ENCODE measurements around the gene KPNA5.

GRCh38 chr6:116691154-116691553 is 10.1 kb downstream of the KPNA5 start:
- no peak for TF ChIP-seq MYNN (CRISPR knock-in tag; IDR thresholded peaks at IDR 0.05; ENCODE audit: low read depth)
- TF ChIP-seq CBX5 (CRISPR knock-in tag; IDR thresholded peaks at IDR 0.05; ENCODE audit: borderline replicate concordance), result no peak
- TF ChIP-seq CTCF (CRISPR knock-in tag; IDR thresholded peaks at IDR 0.05), result no peak
- TF ChIP-seq, protein P1, sequence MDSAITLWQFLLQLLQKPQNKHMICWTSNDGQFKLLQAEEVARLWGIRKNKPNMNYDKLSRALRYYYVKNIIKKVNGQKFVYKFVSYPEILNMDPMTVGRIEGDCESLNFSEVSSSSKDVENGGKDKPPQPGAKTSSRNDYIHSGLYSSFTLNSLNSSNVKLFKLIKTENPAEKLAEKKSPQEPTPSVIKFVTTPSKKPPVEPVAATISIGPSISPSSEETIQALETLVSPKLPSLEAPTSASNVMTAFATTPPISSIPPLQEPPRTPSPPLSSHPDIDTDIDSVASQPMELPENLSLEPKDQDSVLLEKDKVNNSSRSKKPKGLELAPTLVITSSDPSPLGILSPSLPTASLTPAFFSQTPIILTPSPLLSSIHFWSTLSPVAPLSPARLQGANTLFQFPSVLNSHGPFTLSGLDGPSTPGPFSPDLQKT (CRISPR knock-in tag; IDR thresholded peaks at IDR 0.05; ENCODE audit: borderline replicate concordance), result no peak
- TF ChIP-seq POLR2A (IDR thresholded peaks at IDR 0.05; ENCODE audit: insufficient read depth in 1 of 2, low read depth in 2 of 2, low read length in 2 of 2), result no peak
- TF ChIP-seq HBP1 (CRISPR knock-in tag; IDR thresholded peaks at IDR 0.05; ENCODE audit: low read depth), result no peak
- TF ChIP-seq USF2 (IDR thresholded peaks at IDR 0.05; ENCODE audit: low read depth, low read length), result no peak
- no peak for TF ChIP-seq USF2 (CRISPR knock-in tag; IDR thresholded peaks at IDR 0.05; ENCODE audit: borderline replicate concordance)
- TF ChIP-seq RBM22 (optimal IDR thresholded peaks at IDR 0.05; ENCODE audit: low read length), result no peak
- TF ChIP-seq MXI1 (IDR thresholded peaks at IDR 0.05; ENCODE audit: borderline replicate concordance, low read depth, low read length), result no peak
- no peak for TF ChIP-seq EP300 (IDR thresholded peaks at IDR 0.05; ENCODE audit: low read depth in 2 of 2, low read length in 2 of 2)
- no peak for TF ChIP-seq EP300 (CRISPR knock-in tag; IDR thresholded peaks at IDR 0.05; ENCODE audit: borderline replicate concordance)
- TF ChIP-seq SOX13 (IDR thresholded peaks at IDR 0.05), result no peak
- TF ChIP-seq SOX13 (CRISPR knock-in tag; conservative IDR thresholded peaks at IDR 0.05 in 1 of 2, IDR thresholded peaks at IDR 0.05 in 1 of 2), result no peak
- TF ChIP-seq ZFP36 (IDR thresholded peaks at IDR 0.05; ENCODE audit: borderline replicate concordance, low read depth, low read length, partially characterized antibody), result no peak
- TF ChIP-seq KAT7 (CRISPR knock-in tag; IDR thresholded peaks at IDR 0.05; ENCODE audit: borderline replicate concordance), result no peak
- no peak for TF ChIP-seq DPF2 (CRISPR knock-in tag; IDR thresholded peaks at IDR 0.05; ENCODE audit: borderline replicate concordance, low read depth)
